Islet precursor cell (in vitro differentiated cells): ENCODE results near the gene AMBP.
"Not testable (repeated sequence)": the region's sequence is repeated elsewhere in the genome, so short reads cannot be mapped to it uniquely, and the experiment has no call there.

Experiments used
- DNase-seq: peaks from one replicate; pipeline ENCODE4 v3.0.0-alpha.2; 2018

The AMBP gene

GRCh38 chr9:114050226-114050568, 27.9 kb downstream of the AMBP start:
- DNase-seq, result no peak

- peak; percentile 45 for DNase-seq
Measured at GRCh38 chr9:114049441-114050225, 28.5 kb downstream of the AMBP start.

- DNase-seq, result peak; percentile 32
Measured at GRCh38 chr9:114048533-114049415, 29.3 kb downstream of the AMBP start.

GRCh38 chr9:114047717-114048116, 30.4 kb downstream of the AMBP start:
- DNase-seq, result peak; percentile 68

- DNase-seq, result no peak
Measured at GRCh38 chr9:114046875-114047274, 31.2 kb downstream of the AMBP start.

GRCh38 chr9:114046237-114046755, 31.8 kb downstream of the AMBP start:
- DNase-seq, result no peak

- not testable (repeated sequence) for DNase-seq
Measured at GRCh38 chr9:114043660-114044059, 34.4 kb downstream of the AMBP start.

- DNase-seq, result no peak
Measured at GRCh38 chr9:114039484-114039883, 38.6 kb downstream of the AMBP start.

- no peak for DNase-seq
Measured at GRCh38 chr9:114038724-114039313, 39.3 kb downstream of the AMBP start.

- peak; percentile 69 for DNase-seq
Measured at GRCh38 chr9:114037961-114038723, 40.0 kb downstream of the AMBP start.

- peak; percentile 33 for DNase-seq
Measured at GRCh38 chr9:114037249-114037648, 40.9 kb downstream of the AMBP start.

GRCh38 chr9:114035845-114036801, 42.0 kb downstream of the AMBP start:
- DNase-seq, result peak; percentile 47

GRCh38 chr9:114035221-114035844, 42.8 kb downstream of the AMBP start:
- peak; percentile 41 for DNase-seq

GRCh38 chr9:114034661-114035062, 43.4 kb downstream of the AMBP start:
- peak; percentile 37 for DNase-seq

GRCh38 chr9:114034196-114034595, 43.9 kb downstream of the AMBP start:
- peak; percentile 32 for DNase-seq

- peak; percentile 71 for DNase-seq
Measured at GRCh38 chr9:114033397-114034103, 44.5 kb downstream of the AMBP start.

- DNase-seq, result peak; percentile 47
Measured at GRCh38 chr9:114031948-114032840, 45.9 kb downstream of the AMBP start.

- DNase-seq, result peak; percentile 27
Measured at GRCh38 chr9:114031037-114031630, 47.0 kb downstream of the AMBP start.

- DNase-seq, result peak; percentile 35
Measured at GRCh38 chr9:114030364-114030763, 47.7 kb downstream of the AMBP start.
